Measurements from ENCODE around the gene GPR37L1.
"Not testable (repeated sequence)": the region's sequence is repeated elsewhere in the genome, so short reads cannot be mapped to it uniquely, and the experiment has no call there.

The GPR37L1 gene

DNA sequence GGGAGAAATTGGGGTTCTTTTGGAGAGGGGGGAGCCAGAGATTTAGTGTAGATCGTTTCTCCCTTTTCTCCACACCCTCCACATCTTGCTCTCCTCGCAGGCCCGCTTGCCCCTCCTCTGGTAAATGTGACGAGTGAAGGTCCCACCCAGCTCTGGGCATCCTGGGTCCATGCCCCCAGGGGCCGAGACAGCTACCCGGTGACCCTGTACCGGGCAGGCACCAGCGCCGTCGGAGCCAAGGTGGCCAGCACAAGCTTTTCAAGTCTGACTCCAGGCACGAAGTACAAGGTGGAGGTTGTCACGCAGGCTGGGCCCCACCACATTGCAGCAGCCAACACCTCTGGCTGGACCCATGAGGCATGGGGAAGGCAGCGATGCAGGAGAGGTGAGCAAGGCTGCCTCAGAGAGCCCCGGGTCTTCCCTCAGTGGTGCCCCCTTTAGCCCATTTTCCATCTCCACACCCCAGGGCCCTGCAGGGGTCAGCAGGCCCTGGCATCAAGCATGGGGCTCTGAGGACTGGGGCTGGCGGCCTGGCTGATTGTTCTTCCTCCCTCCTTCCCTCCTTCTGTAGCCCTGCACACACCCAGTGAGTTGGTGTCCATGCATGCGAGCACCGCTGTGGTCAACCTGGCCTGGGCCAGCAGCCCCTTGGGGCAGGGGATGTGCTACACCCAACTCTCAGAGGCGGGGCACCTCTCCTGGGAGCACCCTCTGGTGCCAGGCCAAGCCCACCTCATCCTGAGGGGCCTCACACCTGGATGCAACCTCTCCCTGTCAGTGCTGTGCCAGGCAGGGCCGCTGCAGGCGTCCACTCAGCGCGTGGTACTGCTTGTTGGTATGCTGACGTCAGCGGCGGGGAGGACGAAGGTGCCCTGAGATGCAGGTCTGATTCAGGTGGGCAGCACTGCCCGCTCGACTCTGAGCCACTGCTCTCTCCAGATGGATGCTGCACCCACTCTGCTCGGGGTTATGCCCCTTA is 54.5 kb downstream of the GPR37L1 start:
- no peak for DNase-seq (ENCODE audit: low spot score)
- in situ Hi-C loops (cut with MboI; ENCODE audit: low pct_unique_long_range_greater_than_20kb, low sequenced_read_pairs, unreplicated experiment): loop anchor here (25.0 kb wide), 1 partner anchor 535 kb away; the partner anchor contains the start of gene SYT2
- TF ChIP-seq, protein P1, sequence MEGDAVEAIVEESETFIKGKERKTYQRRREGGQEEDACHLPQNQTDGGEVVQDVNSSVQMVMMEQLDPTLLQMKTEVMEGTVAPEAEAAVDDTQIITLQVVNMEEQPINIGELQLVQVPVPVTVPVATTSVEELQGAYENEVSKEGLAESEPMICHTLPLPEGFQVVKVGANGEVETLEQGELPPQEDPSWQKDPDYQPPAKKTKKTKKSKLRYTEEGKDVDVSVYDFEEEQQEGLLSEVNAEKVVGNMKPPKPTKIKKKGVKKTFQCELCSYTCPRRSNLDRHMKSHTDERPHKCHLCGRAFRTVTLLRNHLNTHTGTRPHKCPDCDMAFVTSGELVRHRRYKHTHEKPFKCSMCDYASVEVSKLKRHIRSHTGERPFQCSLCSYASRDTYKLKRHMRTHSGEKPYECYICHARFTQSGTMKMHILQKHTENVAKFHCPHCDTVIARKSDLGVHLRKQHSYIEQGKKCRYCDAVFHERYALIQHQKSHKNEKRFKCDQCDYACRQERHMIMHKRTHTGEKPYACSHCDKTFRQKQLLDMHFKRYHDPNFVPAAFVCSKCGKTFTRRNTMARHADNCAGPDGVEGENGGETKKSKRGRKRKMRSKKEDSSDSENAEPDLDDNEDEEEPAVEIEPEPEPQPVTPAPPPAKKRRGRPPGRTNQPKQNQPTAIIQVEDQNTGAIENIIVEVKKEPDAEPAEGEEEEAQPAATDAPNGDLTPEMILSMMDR (IDR thresholded peaks at IDR 0.05; ENCODE audit: extremely low read depth, insufficient read depth, missing control alignments): no peak

DNA sequence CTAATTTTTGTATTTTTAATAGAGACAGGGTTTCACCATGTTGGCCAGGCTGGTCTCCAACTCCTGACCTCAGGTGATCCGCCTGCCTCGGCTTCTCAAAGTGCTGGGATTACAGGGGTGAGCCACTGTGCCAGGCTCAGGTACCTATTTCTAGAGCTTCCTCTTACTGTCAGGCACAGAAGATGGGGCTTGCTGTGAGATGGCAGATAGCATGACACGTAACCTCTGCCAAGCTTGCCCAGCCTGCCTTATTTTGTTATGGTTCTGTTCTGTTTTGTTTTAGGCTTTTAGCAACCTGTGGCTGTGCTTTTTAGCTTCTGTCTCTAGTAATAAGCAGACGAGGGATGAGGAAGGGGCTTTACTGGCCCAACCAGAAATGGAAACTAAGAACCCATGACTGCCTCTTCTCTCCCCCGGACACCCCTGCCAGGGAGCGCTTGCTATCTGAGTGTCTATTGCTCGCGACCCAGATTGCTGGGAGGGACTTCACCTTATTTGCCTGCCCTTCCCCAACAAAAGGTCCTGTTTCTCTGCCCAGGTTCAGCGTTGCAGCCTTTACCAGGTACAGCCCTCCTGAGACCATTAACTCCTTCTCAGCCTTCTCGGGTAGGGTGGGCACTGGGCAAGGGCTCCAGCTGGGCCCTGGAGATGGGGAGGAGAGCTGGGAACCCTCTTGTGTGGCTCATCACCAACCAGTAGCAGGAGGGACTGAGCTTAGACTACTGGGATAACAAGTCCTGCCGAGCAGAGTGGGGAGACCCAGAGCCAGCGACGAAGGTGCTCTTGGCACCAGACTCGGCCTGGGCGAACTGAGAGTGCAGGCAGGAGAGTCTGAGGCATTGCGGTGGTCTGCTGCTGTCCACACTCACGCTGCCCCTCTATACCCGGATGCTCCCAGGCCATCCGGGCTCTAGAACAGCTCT is 57.4 kb downstream of the GPR37L1 start:
- in situ Hi-C loops (cut with MboI; ENCODE audit: low pct_unique_long_range_greater_than_20kb, low sequenced_read_pairs, unreplicated experiment): loop anchor here (25.0 kb wide), 1 partner anchor 532 kb away; the partner anchor contains the start of gene SYT2

DNA sequence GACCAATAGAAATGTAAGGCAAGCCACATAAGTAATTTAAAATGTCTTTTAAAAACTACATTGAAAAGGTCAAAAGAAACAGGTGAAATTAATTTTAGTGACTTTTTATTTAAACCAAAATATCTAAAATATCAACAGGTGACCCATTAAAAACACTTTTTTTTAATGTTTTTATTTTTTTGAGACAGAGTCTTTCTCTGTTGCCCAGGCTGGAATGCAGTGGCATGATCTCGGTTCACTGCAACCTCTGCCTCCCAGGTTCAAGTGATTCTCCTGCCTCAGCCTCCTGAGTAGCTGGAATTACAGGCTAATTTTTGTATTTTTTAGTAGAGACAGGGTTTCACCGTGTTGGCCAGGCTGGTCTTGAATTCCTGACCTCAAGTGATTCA is 58.0 kb downstream of the GPR37L1 start:
- in situ Hi-C loops (cut with MboI; ENCODE audit: low pct_unique_long_range_greater_than_20kb, low sequenced_read_pairs, unreplicated experiment): loop anchor here (25.0 kb wide), 1 partner anchor 532 kb away; the partner anchor contains the start of gene SYT2
- DNase-seq (ENCODE audit: low spot score): not testable (repeated sequence)

More for the DNA sequence above, 57.4 kb downstream of the GPR37L1 start:
- peak; percentile 60 for DNase-seq (ENCODE audit: low spot score)
- TF ChIP-seq, protein P1 (IDR thresholded peaks at IDR 0.05; ENCODE audit: extremely low read depth, insufficient read depth, missing control alignments): no peak

DNA sequence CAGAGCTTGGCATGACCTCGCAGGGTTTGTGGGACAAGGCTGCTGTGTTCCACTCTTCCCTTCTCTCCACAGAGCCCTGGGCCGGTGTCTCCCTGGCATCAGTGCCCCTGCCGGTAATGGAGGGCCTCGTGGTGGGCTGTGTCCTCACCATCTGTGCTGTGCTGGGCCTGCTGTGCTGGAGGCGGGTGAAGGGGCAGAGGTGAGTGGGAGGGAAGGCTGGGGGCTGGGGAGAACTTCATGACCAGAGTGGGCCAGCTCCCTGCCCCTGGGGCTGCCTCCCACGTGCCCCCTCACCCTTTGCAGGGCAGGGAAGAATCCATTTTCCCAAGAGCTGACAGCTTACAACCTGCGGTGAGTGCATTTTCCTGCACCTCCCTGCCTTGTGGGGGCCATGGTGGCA is 58.9 kb downstream of the GPR37L1 start:
- DNase-seq (ENCODE audit: low spot score): no peak
- TF ChIP-seq, protein P1 (IDR thresholded peaks at IDR 0.05; ENCODE audit: extremely low read depth, insufficient read depth, missing control alignments): no peak
- in situ Hi-C loops (cut with MboI; ENCODE audit: low pct_unique_long_range_greater_than_20kb, low sequenced_read_pairs, unreplicated experiment): loop anchor here (25.0 kb wide), 1 partner anchor 531 kb away; the partner anchor contains the start of gene SYT2

DNA sequence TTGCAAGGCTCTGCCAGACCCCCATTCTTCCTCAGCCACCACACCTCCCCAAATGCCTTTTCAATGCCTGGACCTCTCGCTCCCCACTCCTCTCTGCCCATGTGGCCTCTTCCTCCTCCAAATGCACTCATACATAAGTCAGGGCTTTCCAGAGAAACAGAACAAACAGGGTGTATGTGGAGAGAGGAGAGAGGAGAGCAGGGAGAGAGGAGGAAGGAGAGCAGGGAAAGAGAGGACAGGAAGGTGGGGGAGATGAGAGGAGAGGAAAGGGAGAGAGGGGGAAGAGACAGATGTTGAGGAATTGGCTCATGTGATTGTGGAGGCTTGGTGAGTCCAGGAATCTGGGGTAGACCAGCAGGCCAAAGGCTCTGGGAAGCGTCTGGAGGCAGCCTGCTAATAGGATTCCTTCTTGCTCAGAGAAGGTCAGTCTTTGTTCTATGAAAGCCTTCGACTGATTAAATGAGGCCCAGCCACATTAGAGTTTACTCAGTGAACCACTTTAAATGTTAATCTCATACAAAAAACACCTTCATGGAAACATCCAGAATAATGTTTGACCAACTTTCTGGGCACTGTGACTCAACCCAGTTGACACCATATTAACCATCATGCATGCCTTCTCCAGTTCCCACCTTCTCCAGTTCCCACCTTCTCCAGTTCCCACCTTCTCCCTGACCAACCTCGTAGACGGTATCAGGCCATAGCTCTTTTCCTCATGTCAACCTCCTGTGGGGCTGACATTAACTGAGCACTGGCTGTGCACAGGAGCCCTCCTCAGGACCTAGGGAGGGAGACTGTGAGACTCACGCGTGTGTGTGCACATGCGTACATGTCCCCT is 59.5 kb downstream of the GPR37L1 start:
- TF ChIP-seq, protein P1 (IDR thresholded peaks at IDR 0.05; ENCODE audit: extremely low read depth, insufficient read depth, missing control alignments): no peak
- in situ Hi-C loops (cut with MboI; ENCODE audit: low pct_unique_long_range_greater_than_20kb, low sequenced_read_pairs, unreplicated experiment): loop anchor here (25.0 kb wide), 1 partner anchor 530 kb away; the partner anchor contains the start of gene SYT2
- DNase-seq (ENCODE audit: low spot score): no peak
